Right forelimb (tissue), 1 donor: ENCODE data around the gene SPG7.

Source experiments
- DNase-seq: peaks from one replicate; pipeline ENCODE4 v3.0.0-alpha.2; 2018

SPG7 gene

DNA sequence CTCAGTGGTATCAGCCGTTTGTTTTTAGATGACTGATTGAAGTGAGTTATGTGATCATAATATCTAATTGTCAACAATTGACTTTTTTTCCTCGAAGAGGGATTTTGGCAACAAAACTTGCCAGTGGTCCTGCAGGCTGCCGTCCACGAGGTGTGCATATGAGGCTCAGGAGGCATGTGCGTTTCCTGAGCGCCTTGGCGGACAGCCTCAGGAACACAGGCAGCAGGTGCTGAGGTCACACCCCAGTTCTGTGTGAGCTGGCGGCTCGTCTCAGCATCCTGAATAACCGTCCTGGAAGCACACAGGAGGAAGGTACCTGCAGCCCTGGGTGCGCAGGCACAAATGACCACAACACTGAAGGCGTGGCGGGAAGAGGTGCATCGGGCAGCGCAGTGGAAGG, 11.7 kb downstream of the SPG7 start:
- DNase-seq, result no peak

DNA sequence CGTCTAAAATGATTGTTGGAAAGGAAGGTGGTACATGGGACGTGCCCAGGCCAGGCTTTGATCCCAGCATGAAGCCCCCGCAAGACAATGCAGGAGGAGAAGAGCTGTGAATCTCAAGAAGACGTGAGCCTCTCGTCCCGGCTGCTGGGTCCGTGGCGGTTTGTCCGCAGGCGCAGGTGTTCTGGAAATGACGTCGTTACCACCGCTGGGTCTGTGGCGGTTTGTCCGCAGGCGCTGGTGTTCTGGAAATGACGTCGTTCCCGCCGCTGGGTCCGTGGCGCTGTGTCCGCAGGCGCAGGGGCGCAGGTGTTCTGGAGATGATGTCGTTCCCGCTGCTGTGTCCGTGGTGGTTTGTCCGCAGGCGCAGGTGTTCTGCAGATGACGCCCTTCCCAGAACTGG, 14.1 kb downstream of the SPG7 start:
- DNase-seq, result no peak

DNA sequence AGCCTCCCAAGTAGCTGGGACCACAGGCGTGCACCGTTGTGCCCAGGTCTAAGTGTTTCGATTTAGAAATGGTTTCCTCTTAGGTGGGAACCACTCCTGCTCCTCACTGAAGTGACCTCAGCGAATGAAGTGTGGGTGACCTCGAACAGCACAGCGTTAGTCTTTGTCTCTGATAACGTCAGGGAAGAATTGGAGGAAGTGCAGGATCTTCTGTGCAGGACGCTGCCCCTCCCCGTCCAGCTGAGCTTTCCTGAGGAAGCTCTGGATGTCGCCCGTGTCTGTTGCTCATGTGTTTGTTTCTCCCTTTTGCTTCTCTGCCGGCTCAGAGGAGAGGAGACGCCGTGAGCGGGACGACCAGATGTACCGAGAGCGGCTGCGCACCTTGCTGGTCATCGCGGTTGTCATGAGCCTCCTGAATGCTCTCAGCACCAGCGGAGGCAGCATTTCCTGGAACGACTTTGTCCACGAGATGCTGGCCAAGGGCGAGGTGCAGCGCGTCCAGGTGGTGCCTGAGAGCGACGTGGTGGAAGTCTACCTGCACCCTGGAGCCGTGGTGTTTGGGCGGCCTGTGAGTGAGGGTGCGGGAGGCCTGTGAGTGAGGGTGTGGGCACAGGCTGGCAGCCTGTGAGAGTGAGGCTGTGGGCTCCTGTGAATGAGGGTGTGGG, 15.6 kb downstream of the SPG7 start:
- no peak for DNase-seq

DNA sequence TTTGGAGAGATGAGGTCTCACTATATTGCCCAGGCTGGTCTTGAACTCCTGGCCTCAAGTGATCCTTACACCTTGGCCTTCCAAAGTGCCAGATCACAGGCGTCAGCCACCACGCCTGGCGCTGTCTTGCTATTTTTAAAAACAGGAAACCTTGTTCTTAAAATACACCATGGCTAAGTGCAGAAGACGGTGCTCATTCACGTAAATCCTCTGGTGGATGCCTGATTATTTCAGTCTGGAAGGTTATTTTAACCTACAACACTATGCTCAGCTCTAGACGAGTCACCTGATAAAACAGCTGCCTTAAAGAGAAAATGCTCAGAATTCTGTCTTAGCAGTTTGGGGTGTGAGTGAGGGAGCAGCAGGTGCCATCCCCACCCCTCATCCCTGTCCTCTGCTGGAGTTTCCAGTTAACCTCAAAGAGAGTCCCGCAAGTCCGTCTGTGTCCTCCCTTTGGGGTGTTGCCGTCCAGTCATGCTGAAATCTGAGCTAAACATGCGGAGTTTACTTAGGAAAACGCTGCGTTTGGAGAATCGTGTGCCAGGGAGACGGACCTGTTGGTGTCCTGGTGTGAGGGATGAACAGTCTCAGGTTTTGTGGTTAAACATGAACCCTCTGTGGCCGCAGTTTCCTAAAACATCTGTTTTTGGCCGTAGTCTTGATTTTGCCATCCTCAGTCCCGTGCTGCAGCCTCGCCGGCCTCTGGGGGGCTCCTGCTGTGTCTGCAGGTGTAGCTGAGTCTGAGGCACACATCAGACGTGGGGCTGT, 17.1 kb downstream of the SPG7 start:
- no peak for DNase-seq

DNA sequence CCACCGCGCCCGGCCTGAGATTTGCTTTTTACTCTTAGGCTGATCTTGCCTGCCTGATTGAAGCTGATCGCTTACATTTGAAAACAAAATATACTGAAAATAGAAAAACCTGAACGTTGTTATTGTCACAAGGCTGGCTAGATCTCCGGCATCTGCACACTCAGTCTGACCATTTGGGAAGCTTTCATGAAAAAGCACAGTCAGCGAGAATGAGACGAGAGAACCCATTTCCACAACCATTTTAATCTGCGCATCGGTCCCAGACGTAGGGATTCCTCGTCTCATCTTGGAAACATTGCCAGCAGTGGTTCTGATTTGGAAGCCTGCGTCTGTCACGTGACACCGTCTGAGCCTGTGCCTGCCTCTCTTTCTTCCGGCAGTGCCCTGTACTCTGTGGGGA, 20.9 kb downstream of the SPG7 start:
- DNase-seq, result no peak

DNA sequence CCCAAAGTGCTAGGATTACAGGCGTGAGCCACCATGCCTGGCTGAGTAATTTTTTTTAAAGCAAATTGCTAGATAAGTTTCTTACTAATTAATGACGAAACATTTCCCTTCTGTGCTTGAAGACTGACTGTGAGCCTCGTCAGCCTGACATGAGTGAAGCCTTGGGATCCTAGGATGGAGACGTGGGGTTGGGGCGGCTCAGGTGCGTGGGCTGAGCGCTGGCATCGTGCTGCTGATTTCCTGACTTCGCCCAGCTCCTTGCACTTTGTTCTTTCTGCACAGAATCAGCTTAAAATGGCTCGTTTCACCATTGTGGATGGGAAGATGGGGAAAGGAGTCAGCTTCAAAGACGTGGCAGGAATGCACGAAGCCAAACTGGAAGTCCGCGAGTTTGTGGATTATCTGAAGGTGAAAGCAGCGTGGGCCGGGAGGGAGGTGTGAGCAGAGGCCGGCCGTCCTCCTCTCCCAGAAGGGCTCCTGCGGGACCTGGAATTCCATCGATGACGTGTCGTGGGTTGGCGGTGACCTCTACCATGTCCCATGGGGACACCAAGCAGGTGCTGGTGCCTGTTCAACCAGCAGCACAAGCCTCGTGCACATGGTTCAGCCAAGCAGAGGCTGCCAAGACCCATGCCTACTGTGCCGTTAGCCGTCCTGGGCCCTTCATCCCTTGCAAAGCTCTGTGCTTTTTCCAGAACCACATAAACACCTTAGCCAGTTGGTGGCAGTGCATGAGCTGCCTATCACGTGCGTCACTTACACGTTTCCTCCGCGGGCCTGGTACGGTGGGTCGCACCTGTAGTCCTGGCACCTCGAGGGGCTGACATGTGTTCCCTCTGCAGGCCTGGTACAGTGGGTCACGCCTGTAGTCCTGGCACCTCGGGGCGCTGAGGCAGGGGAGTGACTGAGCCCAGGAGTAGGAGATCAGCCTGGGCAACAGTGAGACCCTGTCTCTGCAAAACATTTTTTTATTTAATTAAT, 22.5 kb downstream of the SPG7 start:
- DNase-seq, result no peak

DNA sequence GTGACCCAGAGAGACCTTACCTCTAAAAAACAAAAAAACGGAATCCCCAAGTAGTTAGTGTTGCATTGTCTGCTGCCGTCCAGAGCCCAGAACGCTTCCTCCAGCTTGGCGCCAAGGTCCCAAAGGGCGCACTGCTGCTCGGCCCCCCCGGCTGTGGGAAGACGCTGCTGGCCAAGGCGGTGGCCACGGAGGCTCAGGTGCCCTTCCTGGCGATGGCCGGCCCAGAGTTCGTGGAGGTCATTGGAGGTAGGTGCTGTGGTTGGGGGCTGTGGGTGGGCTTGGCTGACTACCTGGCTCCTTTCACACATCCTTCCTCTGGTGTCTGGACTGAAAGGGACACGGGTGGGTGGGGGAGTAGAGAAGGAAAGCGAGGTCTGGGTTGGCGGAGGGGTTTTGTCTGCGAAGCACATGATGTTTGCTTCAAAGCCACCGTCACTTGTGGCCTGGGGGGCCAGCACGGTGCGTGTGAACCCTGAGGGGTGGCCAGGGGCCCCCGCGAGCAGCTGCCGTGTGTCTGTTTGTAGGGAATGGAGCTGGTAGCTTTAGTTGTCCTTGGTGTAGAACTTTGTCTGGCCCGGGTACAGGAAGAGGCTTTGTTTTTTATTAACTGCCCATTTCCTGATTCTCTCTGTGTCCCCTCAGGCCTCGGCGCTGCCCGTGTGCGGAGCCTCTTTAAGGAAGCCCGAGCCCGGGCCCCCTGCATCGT, 23.8 kb downstream of the SPG7 start:
- no peak for DNase-seq

DNA sequence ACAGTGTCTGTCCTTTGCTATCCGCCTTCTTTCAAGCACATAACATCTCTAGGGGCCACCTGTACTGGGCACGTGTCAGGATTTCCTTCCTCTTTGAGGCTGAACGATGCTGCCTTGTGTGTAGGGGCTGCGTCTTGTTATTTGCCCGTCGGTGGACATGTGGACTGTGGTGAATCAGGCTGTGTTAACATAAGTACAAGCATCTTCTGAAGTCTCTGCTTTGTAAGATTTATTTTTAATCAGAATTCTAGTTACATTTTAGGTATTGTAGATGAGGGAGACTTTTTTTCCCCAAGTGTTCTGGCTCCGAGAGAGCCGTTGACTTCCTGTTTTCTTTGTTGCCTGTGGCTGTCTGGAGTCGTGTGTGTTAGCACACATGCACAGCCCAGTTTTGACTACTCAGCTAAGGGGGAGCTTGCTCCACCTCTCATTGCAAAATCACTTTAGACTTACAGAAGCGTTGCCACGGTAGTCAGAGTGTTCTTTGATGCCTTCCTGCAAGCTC, 26.1 kb downstream of the SPG7 start:
- no peak for DNase-seq

DNA sequence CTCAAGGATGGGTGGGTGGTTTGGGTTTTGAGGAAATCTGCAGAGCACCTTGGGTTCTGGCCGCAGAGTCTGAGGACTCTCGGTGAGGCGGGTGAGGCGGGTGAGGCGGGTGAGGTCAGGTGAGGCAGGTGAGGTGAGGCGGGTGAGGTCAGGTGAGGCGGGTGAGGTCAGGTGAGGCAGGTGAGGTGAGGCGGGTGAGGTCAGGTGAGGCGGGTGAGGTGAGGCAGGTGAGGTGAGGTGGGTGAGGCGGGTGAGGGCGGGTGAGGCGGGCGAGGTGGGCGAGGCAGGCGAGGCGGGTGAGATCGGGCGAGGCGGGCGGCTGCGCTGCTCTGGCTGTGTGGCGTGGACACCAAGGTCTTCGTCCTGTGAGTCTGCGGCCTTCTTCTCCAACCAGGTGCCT, 28.2 kb downstream of the SPG7 start:
- no peak for DNase-seq

DNA sequence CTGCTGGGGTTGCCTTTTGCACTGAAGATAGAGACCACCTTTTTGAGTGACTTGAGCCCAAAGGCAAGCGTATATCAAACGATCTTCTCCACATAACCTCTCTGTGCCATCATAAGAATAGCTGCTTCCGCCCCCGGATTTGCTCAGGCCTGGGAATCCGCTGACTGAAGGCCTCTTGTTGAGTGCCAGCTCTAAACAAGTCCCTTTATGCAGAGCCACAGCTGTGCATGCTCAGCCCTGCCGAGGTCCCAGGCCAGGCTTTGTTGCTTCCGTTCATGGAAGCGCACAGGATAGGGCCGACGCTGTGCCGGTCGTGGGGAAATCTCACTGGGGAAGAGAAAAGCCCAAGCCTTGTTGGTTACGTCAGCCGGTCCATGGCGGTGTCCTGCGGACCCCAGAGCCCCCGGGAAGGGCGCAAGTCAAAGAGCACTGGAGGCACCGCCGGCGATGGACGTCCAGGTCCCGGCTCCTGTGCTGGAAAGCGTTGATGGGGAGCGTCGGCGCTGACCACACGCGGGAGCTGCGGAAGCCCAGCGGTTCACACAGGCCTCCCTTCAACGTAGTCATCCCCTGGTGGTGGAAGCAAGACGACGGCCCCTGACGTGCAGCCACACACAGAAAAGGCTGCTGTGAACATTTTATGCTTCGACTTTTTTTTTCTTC, 28.8 kb downstream of the SPG7 start:
- DNase-seq, result no peak

DNA sequence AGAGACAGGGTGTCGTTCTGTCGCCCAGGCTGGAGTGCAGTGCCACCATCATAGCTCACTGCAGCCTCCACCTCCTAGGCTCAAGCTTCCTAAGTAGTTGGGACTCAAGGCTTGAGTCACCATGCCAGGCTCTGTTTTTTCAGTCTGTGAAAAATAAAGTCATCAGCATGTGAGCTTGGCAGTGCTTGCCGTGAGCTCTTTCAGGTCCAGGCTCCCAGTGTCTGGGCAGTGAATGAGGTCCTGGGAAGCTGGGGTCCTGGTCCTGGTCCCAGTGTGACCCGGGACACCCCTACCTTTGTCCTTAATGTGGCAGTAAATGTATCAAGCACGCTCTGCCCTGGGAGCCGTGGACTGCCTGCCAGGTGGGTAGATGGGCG, 29.3 kb downstream of the SPG7 start:
- DNase-seq, result no peak

DNA sequence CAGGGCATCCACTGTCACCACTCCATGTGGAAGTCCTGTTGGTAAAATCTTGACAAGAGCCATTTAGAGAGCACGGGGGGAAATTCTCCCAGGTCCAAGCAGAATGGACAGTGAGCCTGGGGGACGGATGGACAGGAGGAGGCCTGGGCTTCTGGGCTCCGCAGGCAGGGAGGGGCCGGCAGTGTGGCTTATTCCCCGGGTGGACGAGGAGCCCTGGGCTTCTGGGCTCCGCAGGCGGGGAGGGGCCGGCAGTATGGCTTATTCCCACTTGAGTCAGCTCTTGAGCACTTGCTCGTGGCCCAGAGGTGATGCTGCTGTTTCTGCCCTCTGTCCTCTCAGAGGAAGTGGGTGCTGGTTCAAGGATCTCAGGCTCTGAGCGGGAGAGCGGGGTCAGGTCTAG, 30.1 kb downstream of the SPG7 start:
- no peak for DNase-seq

DNA sequence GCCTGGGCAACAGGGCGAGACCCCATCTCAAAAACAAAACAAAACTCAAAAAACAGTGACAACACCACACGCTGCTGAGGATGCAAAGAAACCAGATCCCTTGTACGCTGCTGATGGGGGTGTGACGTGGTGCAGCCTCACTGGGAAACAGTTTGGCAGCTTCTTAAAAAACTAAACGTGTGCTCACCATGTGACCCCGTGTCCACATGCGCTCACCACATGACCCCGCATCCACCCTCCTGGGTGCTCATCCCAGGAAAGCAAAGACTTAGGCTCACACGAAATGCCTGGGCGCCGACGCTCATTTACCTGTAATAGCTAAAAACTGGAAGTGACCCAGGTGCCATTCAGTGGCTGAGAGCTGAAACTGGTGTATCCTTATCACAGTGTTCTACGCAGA, 32.4 kb downstream of the SPG7 start:
- DNase-seq, result no peak

DNA sequence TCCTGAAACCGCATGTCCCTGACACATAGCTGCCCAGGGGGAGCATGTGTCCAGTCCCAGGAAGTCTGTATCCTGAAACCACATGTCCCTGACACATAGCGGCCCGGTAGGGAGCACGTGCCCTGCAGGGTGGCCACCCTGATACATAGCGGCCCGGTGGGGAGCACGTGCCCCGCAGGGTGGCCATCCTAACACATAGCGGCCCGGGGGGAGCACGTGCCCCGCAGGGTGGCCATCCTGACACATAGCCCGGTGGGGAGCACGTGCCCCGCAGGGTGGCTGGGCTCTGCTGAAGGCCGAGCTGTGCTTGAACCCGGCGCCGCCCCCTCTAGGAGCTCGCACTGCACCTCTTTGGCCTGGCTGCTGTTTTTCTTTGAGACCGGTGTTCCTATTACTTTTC, 33.6 kb downstream of the SPG7 start:
- DNase-seq, result no peak

DNA sequence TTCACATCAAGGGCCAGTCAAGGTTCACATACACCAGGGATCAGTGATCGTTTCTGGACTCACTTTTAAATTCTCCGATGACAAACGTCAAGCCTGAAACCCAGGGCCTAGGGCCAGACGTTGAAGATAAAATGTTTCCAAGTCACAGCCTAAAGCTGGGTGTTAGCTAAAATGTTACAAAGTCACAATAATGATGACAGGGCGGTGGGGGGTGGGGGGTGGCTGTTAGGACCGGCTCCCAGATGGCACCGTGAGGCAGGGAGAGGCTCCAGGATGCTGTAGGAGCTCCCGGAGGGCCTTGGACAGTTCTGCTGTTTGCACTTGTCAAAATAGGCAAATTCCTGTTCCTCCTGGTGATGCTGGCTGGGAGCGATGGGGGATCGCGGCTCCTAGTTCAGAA, 35.9 kb downstream of the SPG7 start:
- no peak for DNase-seq

DNA sequence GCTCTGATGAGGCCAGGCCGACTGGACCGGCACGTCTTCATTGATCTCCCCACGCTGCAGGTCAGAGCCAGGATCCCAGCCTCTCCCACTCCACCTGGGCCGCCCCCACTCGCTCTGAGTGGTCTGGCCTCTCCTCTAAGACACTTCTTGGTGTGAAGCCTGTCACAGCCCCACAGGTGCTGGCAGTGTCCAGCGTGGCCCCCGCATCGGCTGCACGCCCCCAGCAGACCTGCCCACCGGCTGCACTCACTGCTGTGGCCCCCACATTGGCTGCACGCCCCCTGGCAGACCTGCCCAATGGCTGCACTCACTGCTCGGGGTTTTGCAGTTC, 36.5 kb downstream of the SPG7 start:
- no peak for DNase-seq

DNA sequence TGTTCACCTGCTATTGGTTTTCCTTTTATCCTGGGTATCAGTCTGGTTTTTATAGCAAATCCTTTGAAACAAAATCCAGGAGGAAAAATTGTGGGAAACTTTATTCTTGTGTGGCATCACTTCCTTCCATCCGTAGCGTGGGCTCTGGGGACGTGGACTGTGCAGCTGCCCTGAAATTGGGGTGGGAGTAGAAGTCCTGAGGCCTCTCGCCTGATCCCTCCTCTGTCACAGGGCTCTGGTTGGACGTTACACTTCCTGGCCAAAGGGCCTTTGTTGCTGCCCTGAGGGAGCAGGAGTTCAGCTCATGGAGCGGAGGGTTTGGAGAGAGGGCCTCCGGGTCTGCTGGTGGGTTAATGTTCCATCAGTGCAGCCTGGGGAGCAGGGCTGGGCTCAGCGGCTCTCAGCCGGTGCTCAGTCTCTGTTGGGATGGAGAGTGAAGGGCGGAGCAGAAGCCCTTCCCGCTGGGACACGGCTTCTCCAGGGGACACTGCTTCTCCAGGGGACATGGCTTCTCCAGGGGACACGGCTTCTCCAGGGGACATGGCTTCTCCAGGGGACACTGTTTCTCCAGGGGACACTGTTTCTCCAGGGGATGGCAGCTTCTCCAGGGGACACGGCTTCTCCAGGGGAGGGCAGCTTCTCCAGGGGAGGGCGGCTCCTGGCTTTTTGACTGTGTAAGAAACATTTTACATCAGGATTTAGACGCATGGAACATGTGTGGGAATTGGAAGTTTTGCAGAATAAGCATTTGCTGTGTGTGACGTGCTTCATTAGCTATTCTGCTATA, 37.0 kb downstream of the SPG7 start:
- DNase-seq, result no peak

DNA sequence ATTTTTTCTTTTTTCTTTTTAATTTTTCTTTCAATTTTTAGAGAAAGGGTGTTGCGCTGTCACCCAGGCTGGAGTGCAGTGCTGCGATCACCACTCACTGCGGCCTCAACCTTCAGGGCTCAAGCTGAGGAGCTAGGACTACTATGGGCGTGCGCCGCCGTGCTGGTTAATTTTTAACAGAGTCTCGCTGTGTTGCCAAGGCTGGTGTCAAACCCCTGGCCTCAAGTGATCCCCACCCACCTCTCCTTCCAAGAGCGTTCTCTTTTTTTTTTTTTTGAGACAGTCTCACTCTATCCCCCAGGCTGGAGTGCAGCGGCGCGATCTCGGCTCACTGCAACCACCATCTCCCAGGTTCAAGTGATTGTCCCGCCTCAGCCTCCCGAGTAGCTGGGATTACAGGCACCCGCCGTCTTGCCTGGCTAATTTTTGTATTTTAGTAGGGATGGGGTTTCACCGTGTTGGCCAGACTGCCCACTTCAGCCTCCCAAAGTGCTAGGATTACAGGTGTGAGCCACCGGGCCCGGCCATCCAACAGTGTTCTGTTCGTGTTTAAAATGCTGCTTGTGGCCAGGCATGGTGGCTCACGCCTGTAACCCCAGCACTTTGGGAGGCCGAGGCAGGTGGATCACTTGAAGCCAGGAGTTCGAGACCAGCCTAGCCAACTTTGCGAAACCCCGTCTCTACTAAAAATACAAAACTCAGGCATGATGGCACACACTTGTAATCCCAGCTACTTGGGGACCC, 37.8 kb downstream of the SPG7 start:
- DNase-seq, result no peak

DNA sequence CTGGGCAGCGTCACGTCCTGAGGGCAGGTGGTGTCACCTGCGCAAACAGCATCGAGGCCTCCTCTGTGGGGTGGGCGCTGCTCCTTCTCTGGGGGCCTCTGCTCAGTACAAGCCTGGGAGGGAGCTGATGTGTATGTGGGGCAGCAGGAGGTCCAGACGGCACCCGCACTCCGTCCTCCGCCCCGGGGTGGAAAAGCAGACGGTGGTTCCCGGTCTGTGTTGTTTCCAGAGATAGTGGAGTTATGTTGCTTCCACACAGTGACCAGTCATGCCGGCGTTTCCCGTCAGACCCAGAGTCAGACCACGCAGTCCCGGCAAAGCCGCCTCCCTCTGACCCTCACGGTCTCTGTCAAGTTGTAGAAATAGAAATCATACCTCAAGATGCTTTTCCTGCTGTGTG, 38.6 kb downstream of the SPG7 start:
- no peak for DNase-seq

DNA sequence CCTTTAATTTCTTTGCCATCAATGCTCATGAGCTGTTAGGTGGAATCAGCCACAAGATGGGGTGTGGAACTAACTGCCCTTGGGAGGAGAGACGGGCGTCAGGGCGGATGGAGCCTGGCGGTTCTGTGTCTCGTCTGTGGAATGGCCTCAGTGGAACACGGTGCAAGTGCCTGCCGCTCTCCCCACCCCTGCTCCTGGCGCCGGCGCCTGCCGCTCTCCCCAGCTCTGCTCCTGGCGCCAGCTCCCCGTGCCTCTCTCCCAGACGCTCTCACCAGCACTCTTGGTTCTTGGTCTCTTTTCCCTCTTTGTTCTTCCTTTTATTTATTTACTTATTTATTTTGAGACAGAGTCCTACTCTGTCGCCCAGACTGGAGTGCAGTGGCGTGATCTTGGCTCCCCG, 39.1 kb downstream of the SPG7 start:
- DNase-seq, result no peak

DNA sequence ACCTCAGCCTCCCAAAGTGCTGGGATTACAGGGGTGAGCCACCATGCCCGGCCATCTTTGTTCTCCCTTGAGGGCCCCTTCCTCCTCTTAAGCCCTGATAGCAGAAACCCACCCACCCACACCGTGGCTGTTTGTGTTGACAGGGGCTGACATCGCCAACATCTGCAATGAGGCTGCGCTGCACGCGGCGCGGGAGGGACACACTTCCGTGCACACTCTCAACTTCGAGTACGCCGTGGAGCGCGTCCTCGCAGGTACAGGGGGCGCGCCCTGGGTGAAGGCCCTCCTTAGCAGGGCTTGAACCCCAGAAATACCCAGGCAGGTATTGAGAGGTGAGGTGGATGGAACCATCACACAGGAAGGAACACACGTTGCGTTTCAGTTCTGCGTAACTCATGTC, 39.7 kb downstream of the SPG7 start:
- DNase-seq, result no peak
